Natural killer cell (primary cell): Measurements from ENCODE around the gene CLK2. TPM values are rescaled to one million over a fixed set of nuclear protein-coding genes. Genes with fewer than 3 reads are reported as not detected.
"Not testable (repeated sequence)": the region's sequence is repeated elsewhere in the genome, so short reads cannot be mapped to it uniquely, and the experiment has no call there.

Experiments
- ATAC-seq, 3 donors: fragments of 150-1000 bp in 2 of 3; fragments of 200-7000 bp in 1 of 3; cut with Tn5 transposase; 1 replicate in 1 of 3; 2 replicates in 2 of 3; pipeline ENCODE4 v1.10.0; 2021; ENCODE audit warnings: mild to moderate bottlenecking in 2 of 3, moderate library complexity in 2 of 3
- DNase-seq, 2 donors: peaks; one replicate each; pipeline versions ENCODE4 v3.0.0 to v3.0.0-alpha.2; 2013 to 2021; ENCODE audit warnings: mixed read lengths in 1 of 2
- H3K27ac ChIP-seq: one replicate; pipeline ENCODE4 v1.5.1; 2013; ENCODE audit warnings: mild to moderate bottlenecking, low read length
- H3K27me3 ChIP-seq: one replicate; pipeline ENCODE4 v1.6.1; 2013; ENCODE audit warnings: low read length; ENCODE audit not compliant: control insufficient read depth, insufficient read depth
- H3K36me3 ChIP-seq: one replicate; pipeline ENCODE4 v1.6.1; 2013; ENCODE audit warnings: low read length; ENCODE audit not compliant: control insufficient read depth, insufficient read depth
- H3K4me1 ChIP-seq: one replicate; pipeline ENCODE4 v1.6.1; 2013; ENCODE audit warnings: low read length; ENCODE audit not compliant: control insufficient read depth, insufficient read depth
- H3K4me3 ChIP-seq: one replicate; pipeline ENCODE4 v1.5.1; 2013; ENCODE audit warnings: low read length
- H3K9me3 ChIP-seq: one replicate; pipeline ENCODE4 v1.6.1; 2013; ENCODE audit warnings: low read length; ENCODE audit not compliant: control insufficient read depth, insufficient read depth
- H3K27ac Mint-ChIP-seq, 2 donors: one replicate each; pipeline ENCODE4 v1.8.0; 2022; ENCODE audit warnings: mild to moderate bottlenecking in 2 of 2, mixed read lengths in 2 of 2, moderate library complexity in 1 of 2
- H3K27me3 Mint-ChIP-seq, 2 donors: one replicate each; pipeline ENCODE4 v1.8.0; 2022; ENCODE audit warnings: low read depth in 2 of 2, mixed read lengths in 2 of 2
- H3K36me3 Mint-ChIP-seq: one replicate; pipeline ENCODE4 v1.8.0; 2022; ENCODE audit warnings: mixed read lengths
- H3K4me1 Mint-ChIP-seq, 2 donors: one replicate each; pipeline ENCODE4 v1.8.0; 2022; ENCODE audit warnings: mixed read lengths in 2 of 2
- H3K4me3 Mint-ChIP-seq: one replicate; pipeline ENCODE4 v1.8.0; 2022; ENCODE audit warnings: mild to moderate bottlenecking, moderate library complexity, mixed read lengths
- H3K9me3 Mint-ChIP-seq, 2 donors: one replicate each; pipeline ENCODE4 v1.8.0; 2022; ENCODE audit warnings: mixed read lengths in 2 of 2
- CTCF ChIP-seq: fragments of 200-600 bp; IDR thresholded peaks from one replicate; pipeline ENCODE4 v1.8.0; 2022; ENCODE audit warnings: antibody characterized with exemption
- WGBS: methylation state at CpG from one replicate; pipeline ENCODE4 v1.1.7; 2013; ENCODE audit warnings: missing lambda C conversion rate; ENCODE audit not compliant: insufficient coverage; 5-methylcytosine and 5-hydroxymethylcytosine counted together
- intact Hi-C: fragments of 100-400 bp; cut with micrococcal nuclease; formaldehyde crosslinking; loops from one replicate; pipeline ENCODE4 v1.14.2; 2022
- total RNA-seq, 4 donors: library from RNA; stranded (reverse); fragments of 120-200 nt in 1 of 4; gene quantifications; one replicate each; pipeline versions ENCODE4 v1.2.3 to v1.2.4, GENCODE V29; 2013 to 2022

The CLK2 gene
- total RNA-seq, 3 donors from 2014 or later (not counting 1 experiment from before 2014, with no cell fraction given) = 70.4 to 97.5 (median 84.4) TPM

- H3K4me3 ChIP-seq, H3K27ac Mint-ChIP-seq: not testable (repeated sequence)
Observed at GRCh38 chr1:155232001-155232978, 41.0 kb downstream of the CLK2 start.

DNA sequence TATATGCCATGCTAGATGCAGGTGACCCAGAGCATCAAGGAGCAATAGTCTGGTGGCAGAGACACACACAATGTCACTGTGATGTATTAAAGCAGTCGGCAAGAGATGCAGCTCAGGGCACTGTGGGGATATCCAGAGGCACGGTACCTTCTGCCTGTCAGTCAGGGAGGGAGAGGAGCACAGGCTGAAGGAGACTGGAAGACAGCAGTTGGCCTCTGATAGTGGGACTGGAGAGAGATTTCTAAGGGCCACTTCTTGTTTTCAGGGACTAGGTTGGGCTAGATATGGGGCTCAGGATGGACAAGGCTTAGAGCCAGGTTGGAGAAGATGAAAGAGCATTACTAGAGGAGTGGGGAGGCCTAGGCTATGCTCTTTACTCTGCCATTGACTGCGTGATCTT is 42.0 kb downstream of the CLK2 start:
- H3K4me1 Mint-ChIP-seq = peaks cover 12 to 13% of the 10 kb centered on the region in 2 donors
- H3K27ac ChIP-seq, H3K27me3 ChIP-seq, H3K27me3 Mint-ChIP-seq, DNase-seq, H3K4me3 ChIP-seq, intact Hi-C loops, ATAC-seq, H3K36me3 Mint-ChIP-seq, H3K9me3 ChIP-seq, H3K4me3 Mint-ChIP-seq, H3K27ac Mint-ChIP-seq, H3K36me3 ChIP-seq, H3K9me3 Mint-ChIP-seq: not testable (repeated sequence)
- H3K4me1 ChIP-seq = peaks cover 17% of the 10 kb centered on the region
- 59% methylated on average over 3 of the region's 3 CpGs for WGBS

More at GRCh38 chr1:155232001-155232978, 41.0 kb downstream of the CLK2 start:
- H3K27ac ChIP-seq, H3K4me3 Mint-ChIP-seq, ATAC-seq, H3K4me1 ChIP-seq, H3K27me3 Mint-ChIP-seq, H3K9me3 ChIP-seq, H3K4me1 Mint-ChIP-seq, intact Hi-C loops, DNase-seq, H3K9me3 Mint-ChIP-seq, H3K36me3 Mint-ChIP-seq, H3K27me3 ChIP-seq: not testable (repeated sequence)
- 92% methylated on average over 12 of the region's 13 CpGs for WGBS
- H3K36me3 ChIP-seq = peaks cover 16% of the 10 kb centered on the region

DNA sequence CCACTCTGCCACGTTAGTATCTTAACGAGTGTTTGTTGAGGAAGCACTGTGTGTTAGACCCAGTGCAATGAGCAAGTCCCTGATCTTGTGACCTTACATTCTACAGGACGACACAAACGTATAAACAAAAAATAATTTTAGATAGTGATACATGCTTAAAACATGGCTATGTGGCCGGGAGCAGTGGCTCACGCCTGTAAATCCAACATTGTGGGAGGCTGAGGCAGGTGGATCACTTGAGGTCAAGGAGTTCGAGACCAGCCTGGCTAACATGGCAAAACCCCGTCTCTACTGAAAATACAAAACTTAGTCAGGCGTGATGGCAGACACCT is 45.2 kb downstream of the CLK2 start:
- Mint-ChIP-seq H3K27ac (peak overlapping the region; percentile 85 to 96), H3K4me3 (peak overlapping the region; percentile 86), H3K27me3 (no peaks in the 10 kb centered on the region), H3K36me3 (no peaks in the 10 kb centered on the region), H3K9me3 (no peaks in the 10 kb centered on the region), H3K4me1 (peaks cover 12 to 17% of the 10 kb centered on the region in 2 donors)
- Histone ChIP-seq H3K9me3 (no peaks in the 10 kb centered on the region), H3K27ac (peak overlapping the region; percentile 84), H3K36me3 (no peaks in the 10 kb centered on the region), H3K4me3 (peak overlapping the region; percentile 79), H3K4me1 (peaks cover 26% of the 10 kb centered on the region), H3K27me3 (no peaks in the 10 kb centered on the region)
- WGBS = 76% methylated on average over 9 of the region's 9 CpGs
- TF ChIP-seq CTCF = no peak
- no peak for DNase-seq
- intact Hi-C loops = loop anchor here (5.0 kb wide), 2 partner anchors 36 to 51 kb away; no protein-coding TSS in a partner anchor
- no peak for ATAC-seq

- Histone ChIP-seq H3K27me3 (no peaks in the 10 kb centered on the region), H3K9me3 (no peaks in the 10 kb centered on the region), H3K27ac (peak overlapping the region; percentile 86), H3K4me3 (peak overlapping the region; percentile 79), H3K4me1 (peaks cover 26% of the 10 kb centered on the region), H3K36me3 (no peaks in the 10 kb centered on the region)
- no peaks in the 10 kb centered on the region for H3K27me3 Mint-ChIP-seq
- H3K27ac Mint-ChIP-seq = peak overlapping the region; percentile 85 to 96
- TF ChIP-seq CTCF = no peak
- H3K4me1 Mint-ChIP-seq = peaks cover 12 to 17% of the 10 kb centered on the region in 2 donors
- peak overlapping the region; percentile 86 for H3K4me3 Mint-ChIP-seq
- WGBS = 2% methylated on average over 42 of the region's 42 CpGs
- ATAC-seq = peak; percentile 94 to 99 (median 95)
- intact Hi-C loops = loop anchor here (5.0 kb wide), 2 partner anchors 35 to 50 kb away; no protein-coding TSS in a partner anchor
- H3K9me3 Mint-ChIP-seq = no peaks in the 10 kb centered on the region
- no peaks in the 10 kb centered on the region for H3K36me3 Mint-ChIP-seq
- DNase-seq = peak; percentile 95 to 98
Observed at GRCh38 chr1:155227261-155228095, 45.8 kb downstream of the CLK2 start.
